Loucy (cell line): ENCODE measurements around the gene CD96.

Source experiments
- CTCF ChIP-seq: fragments of 200-600 bp; sonication (generic); conservative IDR thresholded peaks from 2 replicates; pipeline ENCODE4 v1.5.1; 2014; ENCODE audit warnings: mild to moderate bottlenecking, antibody characterized with exemption, low read length
- EZH2phosphoT487 ChIP-seq: fragments of 200-600 bp; IDR thresholded peaks from 2 replicates; pipeline ENCODE4 v1.6.1; 2018; ENCODE audit warnings: antibody characterized with exemption, mild to moderate bottlenecking, moderate library complexity, borderline replicate concordance

- TF ChIP-seq CTCF (no peak), EZH2phosphoT487 (no peak)
Measured at GRCh38 chr3:111541391-111541790, 606 bp upstream of the CD96 start.
